GOT3 (cell line): ENCODE data around the gene UVSSA.
"Not testable (repeated sequence)": the region's sequence is repeated elsewhere in the genome, so short reads cannot be mapped to it uniquely, and the experiment has no call there.

Experiments used
- DNase-seq: peaks from one replicate; lab custom pipeline; 2025; ENCODE audit warnings: mixed read lengths; lab: John Stamatoyannopoulos, UW

Gene UVSSA

DNA sequence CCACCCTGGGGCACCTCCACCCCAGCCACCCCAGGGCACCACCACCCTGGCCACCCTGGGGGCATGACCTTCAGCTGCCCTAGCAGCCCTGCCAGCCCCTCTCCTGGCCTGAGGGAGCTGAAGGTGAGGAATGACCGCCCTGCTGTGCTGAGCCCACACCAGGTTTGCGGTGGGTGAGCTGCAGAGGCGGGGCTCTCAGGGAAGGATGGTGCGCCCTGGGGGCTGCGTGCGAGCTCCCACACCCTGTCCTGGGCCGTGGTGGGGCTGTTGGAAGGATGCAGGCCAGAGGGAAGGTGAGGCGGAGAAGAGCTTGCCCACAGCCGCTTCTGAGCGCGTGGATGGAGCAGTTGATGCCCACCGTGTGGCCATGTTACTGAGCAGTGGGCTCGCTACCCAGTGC lies 17.7 kb downstream of the UVSSA start:
- no peak for DNase-seq

DNA sequence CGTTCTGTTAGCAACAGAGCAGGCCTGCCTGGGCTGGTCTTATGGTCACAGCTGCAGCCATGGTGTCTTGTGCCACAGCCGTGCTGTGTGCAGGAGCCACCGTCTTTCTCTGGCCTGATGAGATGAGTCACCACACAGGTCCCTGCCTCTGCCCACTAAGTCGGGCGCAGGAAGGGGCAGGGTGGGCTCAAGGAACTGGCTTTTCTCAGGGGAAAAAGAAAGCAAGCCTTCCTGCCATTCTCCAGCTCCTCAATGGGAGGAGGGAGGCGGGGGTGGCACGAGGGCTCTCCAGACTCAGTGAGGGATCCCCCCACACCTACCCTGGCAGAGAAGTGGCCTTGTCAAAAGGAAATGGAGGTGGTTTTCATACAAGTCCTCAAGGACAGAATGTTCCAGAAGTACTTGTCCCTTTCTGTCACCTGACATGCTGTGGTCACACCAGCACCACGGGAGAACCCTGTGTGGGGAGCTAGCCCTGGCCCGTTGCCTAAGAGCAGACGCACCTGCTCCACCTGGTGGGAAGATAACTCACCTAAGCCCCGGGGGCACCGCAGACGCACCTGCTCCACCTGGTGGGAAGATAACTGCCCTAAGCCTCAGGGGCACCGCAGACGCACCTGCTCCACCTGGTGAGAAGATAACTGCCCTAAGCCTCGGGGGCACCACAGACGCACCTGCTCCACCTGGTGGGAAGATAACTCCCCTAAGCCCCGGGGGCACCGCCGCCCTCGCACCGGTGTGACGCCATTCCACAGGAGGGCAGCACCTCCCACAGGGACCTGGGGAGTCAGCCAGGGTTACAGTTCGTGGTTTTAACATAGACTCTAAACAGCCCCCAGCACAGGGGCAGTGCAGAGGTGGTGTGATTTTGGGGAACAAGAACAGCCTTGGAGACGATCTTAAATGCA lies 18.5 kb downstream of the UVSSA start:
- DNase-seq: no peak

DNA sequence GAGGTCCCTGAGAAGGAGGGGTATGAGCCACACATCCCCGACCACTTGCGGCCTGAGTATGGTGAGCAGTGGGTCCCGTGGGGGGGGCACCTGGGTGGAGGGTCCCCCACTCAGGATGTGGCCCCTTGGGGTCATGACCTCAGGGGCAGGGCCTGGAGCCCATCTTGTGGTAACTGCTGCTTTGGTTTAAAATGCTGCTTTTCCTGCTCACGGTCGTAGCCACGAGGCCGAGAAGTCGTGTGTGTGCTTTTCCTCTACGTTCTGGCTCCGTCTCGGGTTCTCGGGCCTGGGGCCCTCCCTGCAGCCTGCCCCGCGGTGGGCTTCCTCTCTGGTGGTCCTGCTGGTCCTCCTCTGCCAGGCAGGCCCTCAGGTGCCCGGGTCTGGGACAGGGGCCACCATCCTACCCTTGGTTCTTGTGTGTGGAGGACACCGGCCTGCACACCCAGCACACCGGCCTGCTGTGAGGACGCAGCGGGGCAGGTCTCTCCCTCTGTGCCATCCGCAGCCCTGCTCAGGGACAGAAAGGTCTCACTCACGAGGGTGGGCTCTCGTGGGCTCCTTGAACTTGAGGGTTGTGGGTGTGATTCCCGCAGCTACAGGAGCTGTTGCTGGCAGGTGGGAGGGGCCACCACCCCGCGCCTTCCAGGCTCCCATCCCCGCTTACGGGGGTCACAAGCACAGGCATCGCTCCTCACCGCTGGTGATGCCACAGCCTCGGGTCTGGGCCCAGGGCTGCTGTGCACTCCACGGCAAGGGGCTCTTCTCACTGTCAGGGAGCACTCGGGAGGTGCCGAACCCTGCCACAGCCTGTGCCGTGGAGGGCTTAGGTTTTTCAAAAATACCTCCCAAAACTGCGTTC lies 19.6 kb downstream of the UVSSA start:
- DNase-seq: no peak

DNA sequence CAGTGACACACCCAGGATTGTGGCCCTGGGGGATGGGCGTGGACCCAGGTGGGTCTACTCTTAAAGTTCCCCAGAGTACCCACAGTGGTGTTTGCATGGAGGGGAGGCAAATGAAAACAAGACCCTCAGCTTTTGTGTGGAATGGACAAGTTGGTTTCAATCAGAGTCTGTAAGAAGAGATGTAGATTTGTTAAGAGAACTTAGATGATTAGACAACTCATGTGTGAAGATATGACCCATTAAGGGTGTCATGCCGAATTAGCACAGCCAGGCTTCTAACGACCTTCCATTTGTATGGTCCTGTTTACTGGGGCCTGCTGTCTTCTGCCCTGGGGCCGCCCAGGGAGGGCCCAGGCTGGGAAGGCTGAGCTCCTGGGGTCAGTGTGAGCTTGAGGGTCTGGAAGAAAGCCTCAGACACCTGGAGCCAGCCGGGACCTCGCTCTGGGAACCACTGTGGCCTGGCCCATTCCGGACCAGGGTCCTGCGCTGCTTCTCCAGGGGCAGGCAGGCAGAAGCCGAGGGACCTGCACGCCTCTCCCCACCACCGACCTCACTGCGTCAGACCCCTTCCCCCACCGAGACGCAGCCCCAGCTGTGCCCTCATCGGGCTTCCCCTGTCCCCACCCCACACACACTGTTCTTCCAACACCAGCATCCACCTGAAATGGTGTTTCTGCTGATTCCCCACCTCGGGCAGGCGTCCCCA lies 20.4 kb downstream of the UVSSA start:
- DNase-seq: no peak

DNA sequence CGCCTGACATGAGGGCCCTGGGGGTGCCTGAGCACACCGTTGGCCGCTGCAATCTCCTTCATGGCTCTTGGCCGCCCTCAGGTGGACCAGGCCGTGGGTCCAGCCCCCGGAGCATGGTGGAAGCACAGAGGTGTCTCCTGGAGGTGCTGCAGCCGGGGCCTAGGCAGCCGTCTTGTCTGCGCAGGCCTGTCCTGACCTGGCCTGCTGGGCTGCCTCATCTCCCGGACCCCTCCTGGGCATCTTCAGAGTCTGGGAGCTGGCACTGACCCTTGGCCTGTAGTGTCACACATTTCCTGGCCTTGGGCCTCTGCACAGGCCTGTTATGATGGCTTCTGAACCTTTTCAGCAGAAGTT lies 20.9 kb downstream of the UVSSA start:
- no peak for DNase-seq

DNA sequence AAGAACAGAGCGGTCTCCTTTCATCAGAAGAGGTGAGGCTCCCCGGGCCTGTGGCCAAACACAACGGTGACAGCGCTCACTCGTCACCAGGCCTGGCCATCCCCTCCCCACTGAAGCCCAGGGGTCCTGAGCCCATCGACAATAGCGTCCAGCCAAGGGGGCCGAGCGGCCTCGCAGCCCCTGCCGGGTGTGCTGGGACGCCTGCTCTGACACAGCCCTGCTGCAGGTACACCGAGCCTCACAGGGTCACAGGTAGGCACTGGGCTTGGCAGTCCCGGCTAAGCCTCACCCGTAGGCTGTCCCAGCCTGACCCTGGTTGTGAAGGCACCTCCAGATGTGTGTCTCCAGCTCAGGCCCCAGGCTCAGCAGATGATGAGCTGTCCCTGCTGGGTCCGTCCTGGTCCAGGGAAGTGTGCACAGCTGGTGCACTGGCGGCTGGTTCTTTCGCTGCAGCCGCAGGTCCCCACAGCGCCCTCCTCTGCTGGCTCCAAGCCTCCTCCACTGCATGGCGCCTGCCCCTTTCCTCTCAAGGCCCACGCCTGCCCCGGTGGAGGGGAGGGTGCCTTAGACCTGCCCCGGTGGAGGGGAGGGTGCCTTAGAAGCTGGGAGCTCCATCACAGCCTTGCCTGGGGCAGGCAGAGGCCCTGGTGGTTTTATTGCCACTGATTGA lies 21.5 kb downstream of the UVSSA start:
- DNase-seq: no peak

DNA sequence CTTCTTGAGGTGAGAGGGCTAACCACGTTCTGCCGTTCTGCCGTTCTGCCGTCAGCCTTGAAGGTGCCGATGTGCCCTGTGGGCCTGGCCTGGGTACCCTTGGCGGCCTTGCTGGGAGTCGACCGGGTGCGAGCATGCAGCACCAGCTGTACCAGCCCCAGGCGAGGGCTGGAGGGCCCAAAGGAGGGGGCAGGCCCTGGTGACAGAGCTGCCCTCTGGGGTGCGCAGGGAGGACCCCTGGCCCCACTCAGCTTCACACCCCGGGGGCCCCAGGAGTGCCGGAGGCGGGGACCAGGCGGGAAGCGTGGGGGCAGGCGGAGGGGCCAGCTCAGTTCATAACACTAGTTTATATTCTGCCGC lies 22.1 kb downstream of the UVSSA start:
- DNase-seq: no peak

DNA sequence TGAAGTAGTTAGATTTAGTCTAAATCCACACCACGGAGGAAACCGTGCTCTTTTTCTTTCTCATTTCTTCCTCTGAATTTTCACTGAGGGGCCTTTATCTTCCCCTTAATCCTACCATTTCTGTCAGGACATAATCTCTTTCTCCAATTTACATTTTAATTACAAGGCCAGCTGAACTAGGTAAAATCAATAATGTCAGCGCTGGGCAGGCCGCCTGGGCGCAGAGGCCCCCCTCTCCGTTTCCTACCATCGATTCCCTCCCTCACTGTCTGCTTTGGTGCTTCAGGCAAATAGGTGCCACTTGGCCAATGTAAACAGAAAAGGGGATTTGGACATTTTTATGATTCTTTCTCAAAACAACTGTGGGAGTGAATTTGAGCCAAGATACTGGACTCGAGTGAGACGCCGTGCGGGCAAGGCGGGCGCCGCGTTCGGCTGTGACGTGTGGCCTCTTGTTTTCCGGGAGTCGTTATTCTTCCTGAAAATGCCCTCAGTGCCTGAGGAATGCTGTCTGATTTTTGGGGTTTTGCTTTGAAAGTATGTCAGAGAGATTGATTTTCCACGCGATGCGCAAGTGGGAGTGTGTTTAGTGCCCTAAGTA lies 22.6 kb downstream of the UVSSA start:
- DNase-seq: no peak

DNA sequence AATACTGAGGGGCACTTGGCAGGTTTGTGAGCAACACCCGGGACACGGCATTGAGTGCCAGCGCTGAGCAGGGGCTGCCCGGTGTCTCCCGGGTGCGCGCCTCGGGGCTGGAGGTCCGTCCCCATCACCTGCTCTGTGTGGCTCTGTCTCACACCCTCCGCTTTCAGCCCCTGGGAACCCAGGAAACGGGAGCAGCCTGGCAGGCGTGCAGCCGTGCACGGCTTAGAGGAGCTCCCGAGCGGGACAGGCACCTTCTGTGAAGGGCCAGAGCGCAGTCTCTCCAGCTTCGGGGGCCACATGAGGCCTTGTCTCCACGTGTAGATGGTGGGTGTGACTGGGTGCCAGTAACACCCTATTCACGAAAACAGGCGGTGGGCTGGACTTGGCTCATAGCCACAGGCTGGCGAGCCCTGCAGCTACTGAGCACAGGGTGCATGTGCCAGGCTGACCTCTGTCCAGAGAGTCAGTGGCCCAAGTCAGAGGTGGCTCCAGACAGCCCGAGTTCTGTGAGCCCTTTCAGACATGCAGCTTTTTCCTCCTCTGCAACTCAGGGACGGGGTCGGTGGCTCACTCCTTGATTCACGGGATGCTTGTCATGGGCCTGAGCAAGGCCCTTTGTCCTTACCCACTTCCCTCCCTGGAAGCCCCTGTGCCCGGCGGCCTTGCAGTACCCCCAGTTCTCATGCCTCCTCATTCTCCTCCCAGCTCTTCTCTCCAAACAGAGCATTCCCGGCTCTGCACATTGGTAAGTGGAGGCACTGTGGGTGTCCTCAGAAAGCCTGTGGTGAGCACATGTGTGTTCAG lies 23.5 kb downstream of the UVSSA start:
- no peak for DNase-seq

DNA sequence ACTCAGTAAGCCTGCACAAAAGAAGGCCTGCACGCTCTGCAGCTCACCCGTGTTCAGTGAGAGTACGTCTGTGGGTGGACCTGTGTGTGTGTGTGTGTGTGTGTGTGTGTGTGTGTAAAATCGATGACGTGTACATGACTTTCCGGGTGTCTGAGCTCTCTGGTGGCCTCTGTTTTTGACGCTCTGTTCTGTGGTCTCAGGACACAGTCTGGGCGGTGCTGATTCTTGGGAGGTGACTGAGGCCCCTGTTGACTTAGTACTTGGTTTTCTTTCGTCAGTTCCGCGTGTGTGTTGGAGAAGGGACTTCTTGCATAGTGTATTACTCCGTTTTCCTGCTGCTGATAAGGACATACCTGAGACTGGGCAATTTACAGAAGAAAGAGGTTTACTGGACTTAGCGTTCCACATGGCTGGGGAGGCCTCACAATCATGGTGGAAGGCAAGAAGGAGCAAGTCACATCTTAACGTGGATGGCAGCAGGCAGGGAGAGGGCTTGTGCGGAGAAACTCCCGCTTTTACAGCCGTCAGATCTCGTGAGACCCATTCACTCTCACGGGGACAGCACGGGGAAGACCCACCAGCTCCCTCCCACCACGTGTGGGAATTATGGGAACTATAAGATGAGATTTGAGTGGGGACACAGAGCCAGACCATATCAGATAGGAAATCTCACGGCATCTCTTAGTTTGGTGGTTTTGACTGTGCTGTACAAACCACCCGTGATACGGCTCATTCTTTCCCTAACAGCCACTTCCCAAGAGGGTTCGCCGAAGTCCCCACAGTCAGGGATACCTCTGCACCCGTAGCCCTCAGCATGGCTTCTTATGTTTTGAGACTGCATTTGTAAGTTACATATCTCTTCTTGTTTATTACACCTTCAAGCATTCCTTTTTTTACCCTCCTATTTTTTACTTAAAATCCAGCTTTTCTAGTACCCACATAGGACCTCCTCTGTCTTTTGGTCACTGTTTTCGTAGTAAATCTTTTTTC lies 24.5 kb downstream of the UVSSA start:
- DNase-seq: no peak

DNA sequence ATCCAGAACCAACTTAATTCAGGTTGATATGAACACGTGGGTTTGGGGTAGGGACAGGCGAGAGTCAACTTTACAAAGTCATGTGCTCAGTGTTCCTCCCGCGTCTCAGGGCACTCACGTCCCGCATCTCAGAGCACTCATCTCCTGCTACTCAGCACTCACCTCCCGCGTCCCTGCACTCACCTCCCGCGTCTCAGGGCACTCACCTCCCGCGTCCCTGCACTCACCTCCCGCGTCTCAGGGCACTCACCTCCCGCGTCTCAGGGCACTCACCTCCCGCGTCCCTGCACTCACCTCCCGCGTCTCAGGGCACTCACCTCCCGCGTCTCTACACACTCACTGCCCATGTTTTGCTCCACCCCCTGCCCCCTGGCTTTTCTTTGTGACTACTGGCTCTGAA lies 25.6 kb downstream of the UVSSA start:
- not testable (repeated sequence) for DNase-seq

DNA sequence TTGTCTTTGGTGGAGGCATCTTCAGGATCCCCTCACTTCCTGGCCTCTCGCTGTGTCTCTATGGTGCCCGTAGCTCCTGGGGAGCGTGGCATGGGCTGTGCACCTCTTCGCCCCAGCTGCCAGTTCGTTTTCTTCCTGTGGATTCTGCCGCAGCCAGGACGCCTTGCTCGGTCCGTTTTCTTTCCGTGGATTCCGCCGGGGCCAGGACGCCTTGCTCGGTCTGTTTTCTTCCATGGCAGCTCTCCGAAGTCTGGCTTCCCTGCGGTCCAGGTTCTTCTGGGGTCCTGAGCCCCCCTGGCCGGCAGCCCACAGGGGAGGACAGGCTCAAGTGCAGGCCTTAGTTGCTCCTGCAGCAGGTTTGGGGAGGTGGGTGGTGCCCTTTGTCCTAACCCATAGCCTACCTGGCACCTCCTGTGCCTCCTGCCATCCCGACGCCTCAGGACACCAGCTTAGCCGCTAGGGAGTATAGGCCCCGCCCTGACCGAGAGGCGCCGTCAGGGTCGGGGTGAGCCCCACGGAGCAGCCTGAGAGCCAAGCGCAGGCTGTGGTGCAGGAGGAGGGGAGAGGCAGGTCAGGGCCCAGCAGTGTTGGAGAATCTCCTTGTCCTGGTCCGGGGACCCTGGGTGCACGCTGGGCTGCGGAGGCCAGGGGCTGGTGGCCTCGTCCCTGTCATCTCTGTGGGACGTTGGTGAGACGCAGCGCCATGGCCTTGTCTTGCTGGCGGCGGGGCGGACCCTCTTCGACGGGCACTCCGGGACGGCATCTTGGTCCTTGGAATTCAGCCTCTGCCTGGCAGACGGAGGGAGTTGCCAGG lies 27.1 kb downstream of the UVSSA start:
- no peak for DNase-seq

DNA sequence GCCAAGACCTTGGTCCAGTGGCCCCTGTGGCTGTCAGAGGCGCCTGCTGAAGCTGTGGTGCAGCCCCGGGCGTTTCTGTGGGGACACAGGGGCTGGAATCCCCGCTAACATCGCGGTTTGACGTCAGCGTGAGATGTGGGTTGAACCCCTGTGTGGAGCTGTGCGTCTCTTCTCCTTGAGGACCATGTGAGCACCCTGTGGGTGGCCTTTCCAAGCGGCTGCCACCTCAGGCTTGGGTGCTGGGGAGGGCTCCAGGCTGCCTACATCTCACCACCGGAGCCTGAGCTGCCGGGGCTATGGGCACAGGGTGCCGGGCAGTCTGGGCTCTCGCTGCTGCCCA lies 27.7 kb downstream of the UVSSA start:
- DNase-seq: no peak

DNA sequence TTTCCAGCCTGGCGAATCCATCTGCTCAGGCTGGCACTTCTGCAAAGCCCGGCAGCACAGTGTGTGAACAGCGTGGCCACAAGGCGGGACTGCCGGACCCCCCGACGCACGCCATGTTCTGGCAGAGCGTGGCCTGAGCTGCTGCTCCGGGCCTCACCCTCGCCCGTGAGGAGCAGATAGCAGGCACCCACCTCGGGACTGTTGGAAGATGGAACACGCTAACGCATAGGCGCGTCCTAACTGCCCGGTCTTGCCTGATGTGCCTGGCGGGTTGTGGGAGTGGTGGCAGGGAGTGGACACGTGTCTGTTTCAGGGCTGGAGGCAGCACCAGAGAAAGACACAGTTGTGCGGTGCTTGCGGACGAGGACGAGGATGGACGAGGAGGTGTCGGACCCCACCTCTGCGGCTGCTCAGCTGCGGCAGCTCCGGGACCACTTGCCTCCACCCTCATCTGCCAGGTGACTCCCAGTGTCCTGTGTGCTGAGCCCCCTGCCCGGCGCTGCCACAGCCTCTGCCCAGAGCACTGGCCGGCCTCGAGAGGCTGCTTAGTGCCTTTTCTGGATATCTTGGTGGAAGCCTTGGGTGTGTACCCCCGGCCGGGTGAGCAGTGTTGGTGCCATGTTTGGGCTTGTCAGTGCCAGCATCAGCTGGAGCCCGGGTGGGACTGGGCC lies 28.2 kb downstream of the UVSSA start:
- no peak for DNase-seq

DNA sequence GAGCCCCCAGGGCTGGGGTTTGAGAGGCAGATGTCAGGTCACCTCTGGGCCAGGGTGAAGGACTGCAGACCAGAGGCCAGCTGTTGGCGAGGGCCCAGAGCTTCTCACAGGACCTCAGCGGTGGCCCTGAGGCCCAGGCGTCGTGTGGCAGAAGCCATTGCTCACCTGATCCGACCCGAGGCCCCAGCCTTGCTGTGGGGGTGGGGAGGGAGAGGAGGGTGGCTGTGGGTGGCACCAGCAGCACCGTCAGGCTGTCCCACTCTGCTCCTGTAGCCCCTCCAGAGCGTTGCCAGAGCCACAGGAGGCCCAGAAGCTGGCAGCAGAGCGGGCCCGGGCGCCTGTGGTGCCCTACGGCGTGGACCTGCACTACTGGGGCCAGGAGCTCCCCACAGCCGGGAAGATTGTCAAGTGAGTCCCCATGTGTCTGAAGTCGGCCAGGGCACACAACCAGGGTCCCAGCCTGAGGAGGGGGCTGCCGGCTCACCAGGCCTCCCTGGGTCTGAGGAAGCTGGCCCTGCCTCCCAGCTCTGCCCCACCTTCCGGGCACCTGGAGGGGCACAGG lies 28.8 kb downstream of the UVSSA start:
- DNase-seq: no peak

DNA sequence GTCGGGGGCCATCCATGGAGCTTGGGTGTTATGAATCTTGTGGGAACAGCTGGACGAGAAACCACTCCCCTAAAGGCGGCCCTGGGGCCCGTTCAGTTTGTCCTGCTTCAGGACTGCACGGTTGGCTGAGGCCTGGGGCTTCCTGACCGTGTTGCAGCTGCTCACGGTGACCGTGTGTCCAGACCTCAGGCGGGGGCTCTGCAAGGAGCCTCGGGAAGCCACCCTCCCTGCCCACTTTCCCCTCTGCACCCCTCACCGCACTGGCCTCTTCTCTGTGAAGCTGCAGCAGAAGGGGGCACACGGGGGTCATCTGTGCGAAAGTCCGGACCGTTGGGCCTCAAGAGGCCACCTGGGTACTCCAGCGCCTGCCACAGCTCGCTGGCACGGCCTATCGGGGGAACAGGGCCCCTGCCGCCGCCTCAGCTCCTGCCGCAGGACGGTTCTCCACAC lies 29.4 kb downstream of the UVSSA start:
- no peak for DNase-seq

DNA sequence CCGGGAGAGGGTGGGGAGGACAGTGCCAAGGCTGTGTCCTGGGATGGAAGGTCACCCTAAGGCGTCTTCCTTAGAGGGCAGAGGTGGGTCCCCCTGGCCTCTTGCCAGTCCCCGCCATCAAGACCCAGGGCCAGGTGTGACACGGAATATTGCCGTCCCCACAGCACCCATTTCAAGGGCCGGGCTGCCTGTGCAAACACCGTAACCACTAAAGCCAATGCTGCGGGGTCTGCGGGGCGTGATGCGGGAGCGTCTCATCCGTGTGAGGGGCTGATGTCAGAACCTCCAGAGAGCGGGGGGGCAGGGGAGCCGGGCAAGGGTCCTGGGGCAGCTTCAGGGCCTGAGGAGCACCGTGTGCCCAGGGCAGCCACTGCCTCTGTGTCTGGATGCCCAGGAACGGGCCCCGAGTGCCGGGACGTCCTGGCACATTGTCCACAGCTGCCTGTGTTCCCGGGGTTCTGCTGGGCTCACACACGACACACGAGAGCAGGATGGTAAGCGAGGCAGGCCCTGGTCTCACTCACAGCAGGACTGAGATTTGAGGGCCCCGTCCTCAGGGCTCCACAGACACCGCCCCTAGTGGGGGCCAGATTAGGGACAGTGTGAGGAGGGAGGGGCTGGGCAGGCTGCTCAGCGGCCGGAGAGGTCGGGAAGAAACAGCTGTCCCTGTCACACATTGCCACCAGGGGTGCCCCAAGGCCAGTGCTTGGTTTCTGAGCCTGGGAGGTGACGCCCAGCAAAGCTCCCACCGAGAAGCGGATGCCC lies 30.0 kb downstream of the UVSSA start:
- DNase-seq: no peak
